Ascending aorta (tissue), 2 donors: ENCODE data around the gene CISTR. TPM values are rescaled to one million over a fixed set of nuclear protein-coding genes. Genes with fewer than 3 reads are reported as not detected.

Experiments
- DNase-seq, 2 donors: peaks; one replicate each; pipeline ENCODE4 v3.0.0-alpha.2; 2019; ENCODE audit warnings: low spot score in 2 of 2
- H3K27ac ChIP-seq, 2 donors: fragments of 200-600 bp; sonication (generic); one replicate each; pipeline ENCODE4 v1.5.1; 2016 to 2017; ENCODE audit warnings: mild to moderate bottlenecking in 1 of 2
- H3K27me3 ChIP-seq: fragments of 200-600 bp; sonication (generic); one replicate; pipeline ENCODE4 v1.5.1; 2017
- H3K36me3 ChIP-seq, 2 donors: fragments of 200-600 bp; sonication (generic); one replicate each; pipeline ENCODE4 v1.5.1; 2016
- H3K4me1 ChIP-seq, 2 donors: fragments of 200-600 bp; sonication (generic); one replicate each; pipeline ENCODE4 v1.5.1; 2016 to 2017; ENCODE audit warnings: mild to moderate bottlenecking in 1 of 2
- H3K4me3 ChIP-seq, 2 donors: fragments of 200-600 bp; sonication (generic); one replicate each; pipeline ENCODE4 v1.5.1; 2016 to 2017; ENCODE audit warnings: mild to moderate bottlenecking in 1 of 2
- H3K9me3 ChIP-seq, 2 donors: fragments of 200-600 bp; sonication (generic); one replicate each; pipeline ENCODE4 v1.5.1; 2016
- CTCF ChIP-seq, 3 experiments: fragments of 200-600 bp in 2 of 3; fragments of 450-650 bp in 1 of 3; sonication (generic) in 2 of 3; IDR thresholded peaks; one replicate each; pipeline ENCODE4 v1.5.1; 2016 to 2019; ENCODE audit warnings: antibody characterized with exemption in 3 of 3, mild to moderate bottlenecking in 1 of 3, moderate library complexity in 1 of 3
- intact Hi-C: fragments of 100-400 bp; cut with DNase I; formaldehyde crosslinking; loops from one replicate; pipeline ENCODE4 v1.15.1; 2023
- total RNA-seq: library from RNA; depleted of rRNA; stranded (reverse); fragments of >200 nt; gene quantifications from one replicate; pipeline ENCODE4 v1.1.0, GENCODE V29; 2016

CISTR gene
- total RNA-seq, 1 donor from 2014 or later: not detected

- TF ChIP-seq CTCF (IDR thresholded peaks at IDR 0.05): no peak
- intact Hi-C loops: loop anchor here (10.0 kb wide), 1 partner anchor 465 kb away; no protein-coding TSS in a partner anchor
- H3K27ac ChIP-seq: no peak overlapping the region
- peak overlapping the region; percentile 24 to 60 for H3K4me3 ChIP-seq
- H3K36me3 ChIP-seq: no peaks in the 10 kb centered on the region
- H3K9me3 ChIP-seq: no peaks in the 10 kb centered on the region
- H3K4me1 ChIP-seq: peaks cover 0 to 12% of the 10 kb centered on the region in 2 donors
- no peaks in the 10 kb centered on the region for H3K27me3 ChIP-seq
- DNase-seq: no peak
These were observed 11.7 kb downstream of the CISTR start for GRCh38 chr12:53740130-53740491.

- Histone ChIP-seq H3K27me3 (no peaks in the 10 kb centered on the region), H3K9me3 (no peaks in the 10 kb centered on the region), H3K4me3 (peak overlapping the region; percentile 24 to 60), H3K4me1 (peaks cover 0 to 12% of the 10 kb centered on the region in 2 donors), H3K36me3 (no peaks in the 10 kb centered on the region), H3K27ac (no peak overlapping the region)
- DNase-seq: no peak
- TF ChIP-seq CTCF (IDR thresholded peaks at IDR 0.05): no peak
- intact Hi-C loops: loop anchor here (2.0 to 10.0 kb wide), 2 partner anchors 19 to 465 kb away; no protein-coding TSS in a partner anchor
These were observed 12.3 kb downstream of the CISTR start for GRCh38 chr12:53739214-53740129.

- no peaks in the 10 kb centered on the region for H3K9me3 ChIP-seq
- no peak for DNase-seq
- no peak overlapping the region for H3K4me3 ChIP-seq
- no peaks in the 10 kb centered on the region for H3K36me3 ChIP-seq
- intact Hi-C loops: loop anchor here (2.0 kb wide), 1 partner anchor 18 kb away; no protein-coding TSS in a partner anchor
- H3K27ac ChIP-seq: no peak overlapping the region
- H3K4me1 ChIP-seq: peaks cover 0 to 20% of the 10 kb centered on the region in 2 donors
- TF ChIP-seq CTCF (IDR thresholded peaks at IDR 0.05): no peak
- H3K27me3 ChIP-seq: no peaks in the 10 kb centered on the region
These were observed 13.2 kb downstream of the CISTR start for GRCh38 chr12:53738406-53739213.

GRCh38 chr12:53737951-53738405 lies 13.8 kb downstream of the CISTR start:
- DNase-seq: no peak
- no peaks in the 10 kb centered on the region for H3K27me3 ChIP-seq

More at GRCh38 chr12:53737951-53738405, 13.8 kb downstream of the CISTR start:
- Histone ChIP-seq H3K4me1 (peaks cover 0 to 18% of the 10 kb centered on the region in 2 donors), H3K4me3 (no peak overlapping the region), H3K9me3 (no peaks in the 10 kb centered on the region), H3K36me3 (no peaks in the 10 kb centered on the region), H3K27ac (no peak overlapping the region)
- intact Hi-C loops: loop anchor here (2.0 kb wide), 1 partner anchor 17 kb away; no protein-coding TSS in a partner anchor
- TF ChIP-seq CTCF (IDR thresholded peaks at IDR 0.05): no peak
